ENCODE data around the gene TM6SF1. TPM values are rescaled to one million over a fixed set of nuclear protein-coding genes. Genes with fewer than 3 reads are reported as not detected.

Gene TM6SF1
- total RNA-seq, 4 donors from 2014 or later: 0.45 to 4.3 (median 2.5) TPM

GRCh38 chr15:83153288-83153687, 45.8 kb downstream of the TM6SF1 start:
- no peak for DNase-seq
- Histone ChIP-seq H3K9me3 (no peaks in the 10 kb centered on the region), H3K4me3 (no peak overlapping the region), H3K36me3 (peaks cover 0 to 54% (median 0%) of the 10 kb centered on the region in 3 donors), H3K27me3 (no peaks in the 10 kb centered on the region), H3K27ac (no peak overlapping the region), H3K4me1 (no peaks in the 10 kb centered on the region)
- no peak for TF ChIP-seq POLR2A (IDR thresholded peaks at IDR 0.05)
- TF ChIP-seq, protein P1, sequence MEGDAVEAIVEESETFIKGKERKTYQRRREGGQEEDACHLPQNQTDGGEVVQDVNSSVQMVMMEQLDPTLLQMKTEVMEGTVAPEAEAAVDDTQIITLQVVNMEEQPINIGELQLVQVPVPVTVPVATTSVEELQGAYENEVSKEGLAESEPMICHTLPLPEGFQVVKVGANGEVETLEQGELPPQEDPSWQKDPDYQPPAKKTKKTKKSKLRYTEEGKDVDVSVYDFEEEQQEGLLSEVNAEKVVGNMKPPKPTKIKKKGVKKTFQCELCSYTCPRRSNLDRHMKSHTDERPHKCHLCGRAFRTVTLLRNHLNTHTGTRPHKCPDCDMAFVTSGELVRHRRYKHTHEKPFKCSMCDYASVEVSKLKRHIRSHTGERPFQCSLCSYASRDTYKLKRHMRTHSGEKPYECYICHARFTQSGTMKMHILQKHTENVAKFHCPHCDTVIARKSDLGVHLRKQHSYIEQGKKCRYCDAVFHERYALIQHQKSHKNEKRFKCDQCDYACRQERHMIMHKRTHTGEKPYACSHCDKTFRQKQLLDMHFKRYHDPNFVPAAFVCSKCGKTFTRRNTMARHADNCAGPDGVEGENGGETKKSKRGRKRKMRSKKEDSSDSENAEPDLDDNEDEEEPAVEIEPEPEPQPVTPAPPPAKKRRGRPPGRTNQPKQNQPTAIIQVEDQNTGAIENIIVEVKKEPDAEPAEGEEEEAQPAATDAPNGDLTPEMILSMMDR (IDR thresholded peaks at IDR 0.05): no peak
- 60 to 87% methylated on average over 1 of the region's 1 CpG for WGBS, 2 donors
- intact Hi-C loops (cut with DNase I): no loop called here

DNA sequence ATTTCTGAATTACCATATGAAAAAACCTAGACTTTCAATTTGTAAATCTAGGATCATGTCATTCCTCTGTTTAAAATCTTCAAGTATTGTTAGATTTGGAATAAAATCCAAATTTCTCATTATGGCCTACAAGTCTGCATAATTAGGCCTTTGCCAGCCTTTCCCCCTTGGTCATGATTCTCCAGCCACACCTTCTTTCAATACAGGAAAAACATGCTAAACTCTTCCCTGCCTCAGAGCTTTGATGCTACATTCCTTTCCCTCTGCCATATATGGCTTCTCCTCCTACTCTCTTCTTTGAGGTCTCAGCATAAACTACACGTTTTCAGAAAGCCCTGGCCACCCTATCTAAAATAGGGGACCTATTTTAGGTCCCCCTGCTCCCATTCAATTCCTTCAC, 48.5 kb downstream of the TM6SF1 start:
- intact Hi-C loops (cut with DNase I): no loop called here

GRCh38 chr15:83158393-83158792, 50.9 kb downstream of the TM6SF1 start:
- Histone ChIP-seq H3K9me3 (no peaks in the 10 kb centered on the region), H3K36me3 (peaks cover 0 to 35% (median 0%) of the 10 kb centered on the region in 3 donors), H3K27me3 (no peaks in the 10 kb centered on the region), H3K4me3 (no peak overlapping the region), H3K27ac (no peak overlapping the region), H3K4me1 (no peaks in the 10 kb centered on the region)
- 79 to 82% methylated on average over 1 of the region's 1 CpG for WGBS, 2 donors
- TF ChIP-seq, protein P1 (IDR thresholded peaks at IDR 0.05): no peak
- no peak for TF ChIP-seq POLR2A (IDR thresholded peaks at IDR 0.05)
- no peak for DNase-seq
- intact Hi-C loops (cut with DNase I): no loop called here

More for the DNA sequence above, 48.5 kb downstream of the TM6SF1 start:
- Histone ChIP-seq H3K4me1 (no peaks in the 10 kb centered on the region), H3K4me3 (no peak overlapping the region), H3K27me3 (no peaks in the 10 kb centered on the region), H3K9me3 (no peaks in the 10 kb centered on the region), H3K36me3 (peaks cover 0 to 35% (median 0%) of the 10 kb centered on the region in 3 donors), H3K27ac (no peak overlapping the region)
- no peak for TF ChIP-seq POLR2A (IDR thresholded peaks at IDR 0.05)
- TF ChIP-seq, protein P1 (IDR thresholded peaks at IDR 0.05): no peak
- no peak for DNase-seq
- 40 to 61% methylated on average over 1 of the region's 1 CpG for WGBS, 2 donors

GRCh38 chr15:83160741-83161140, 53.3 kb downstream of the TM6SF1 start:
- Histone ChIP-seq H3K27me3 (no peaks in the 10 kb centered on the region), H3K4me1 (no peaks in the 10 kb centered on the region), H3K9me3 (peaks cover 0 to 5% (median 0%) of the 10 kb centered on the region in 3 donors), H3K27ac (no peak overlapping the region), H3K36me3 (peaks cover 0 to 33% (median 0%) of the 10 kb centered on the region in 3 donors), H3K4me3 (no peak overlapping the region)
- intact Hi-C loops (cut with DNase I): no loop called here
- no peak for DNase-seq
- 87 to 93% methylated on average over 3 of the region's 3 CpGs for WGBS, 2 donors
- TF ChIP-seq, protein P1 (IDR thresholded peaks at IDR 0.05): no peak
- TF ChIP-seq POLR2A (IDR thresholded peaks at IDR 0.05): no peak

- Histone ChIP-seq H3K27ac (no peak overlapping the region), H3K36me3 (peaks cover 0 to 12% (median 0%) of the 10 kb centered on the region in 3 donors), H3K27me3 (no peaks in the 10 kb centered on the region), H3K4me3 (no peak overlapping the region), H3K4me1 (no peaks in the 10 kb centered on the region), H3K9me3 (peaks cover 0 to 27% (median 0%) of the 10 kb centered on the region in 3 donors)
- intact Hi-C loops (cut with DNase I): no loop called here
- TF ChIP-seq POLR2A (IDR thresholded peaks at IDR 0.05): no peak
- TF ChIP-seq, protein P1 (IDR thresholded peaks at IDR 0.05): no peak
- no peak for DNase-seq
- 64 to 73% methylated on average over 4 of the region's 4 CpGs for WGBS, 2 donors
Measured at GRCh38 chr15:83163032-83163431, 55.6 kb downstream of the TM6SF1 start.

All from esophagus squamous epithelium (tissue), 5 donors.